Breast epithelium (tissue), 4 donors: Measurements from ENCODE around the gene DSE. TPM values are rescaled to one million over a fixed set of nuclear protein-coding genes. Genes with fewer than 3 reads are reported as not detected.
"Not testable (repeated sequence)": the region's sequence is repeated elsewhere in the genome, so short reads cannot be mapped to it uniquely, and the experiment has no call there.

Experiments used
- DNase-seq, 2 donors: peaks; one replicate each; pipeline ENCODE4 v3.0.0-alpha.2; 2019; ENCODE audit warnings: low spot score in 2 of 2
- H3K27ac ChIP-seq, 2 donors: fragments of 200-600 bp; sonication (generic) in 1 of 2; one replicate each; pipeline ENCODE4 v1.5.1; 2016 to 2019; ENCODE audit warnings: mild to moderate bottlenecking in 1 of 2
- H3K27me3 ChIP-seq, 2 donors: fragments of 200-600 bp; sonication (generic) in 1 of 2; one replicate each; pipeline versions ENCODE4 v1.5.1 to v1.6.0; 2017 to 2019; ENCODE audit warnings: control low read depth in 1 of 2, mild to moderate bottlenecking in 1 of 2
- H3K36me3 ChIP-seq: fragments of 200-600 bp; one replicate; pipeline ENCODE4 v1.5.1; 2019
- H3K4me1 ChIP-seq, 2 donors: fragments of 200-600 bp; sonication (generic); one replicate each; pipeline ENCODE4 v1.5.1; 2016 to 2019; ENCODE audit warnings: control low read depth in 1 of 2
- H3K4me3 ChIP-seq, 3 donors: fragments of 200-600 bp; sonication (generic); 1 replicate in 2 of 3; 2 replicates in 1 of 3; pipeline ENCODE4 v1.5.1; 2016 to 2019; ENCODE audit warnings: mild to moderate bottlenecking in 3 of 3, moderate library complexity in 2 of 3
- H3K9me3 ChIP-seq, 2 donors: fragments of 200-600 bp; sonication (generic) in 1 of 2; one replicate each; pipeline ENCODE4 v1.5.1; 2016 to 2019; ENCODE audit warnings: control low read depth in 1 of 2
- POLR2A ChIP-seq: fragments of 450-650 bp; IDR thresholded peaks from one replicate; pipeline ENCODE4 v1.6.1; 2016; ENCODE audit warnings: antibody characterized with exemption, mild to moderate bottlenecking, moderate library complexity
- POLR2AphosphoS5 ChIP-seq, 3 donors: sonication (generic); formaldehyde crosslinking; IDR thresholded peaks; one replicate each; pipeline ENCODE4 v1.6.1; 2017; ENCODE audit warnings: antibody characterized with exemption in 3 of 3
- intact Hi-C: fragments of 100-400 bp; cut with DNase I; formaldehyde crosslinking; loops from one replicate; pipeline ENCODE4 v1.15.1; 2023; ENCODE audit warnings: low total_unique reads
- total RNA-seq, 3 donors: library from RNA; depleted of rRNA; stranded (reverse); fragments of >200 nt; gene quantifications; one replicate each; pipeline ENCODE4 v1.1.0, GENCODE V29; 2016
- TF ChIP-seq, protein P1 (sequence below), 3 donors: fragments of 450-650 bp; IDR thresholded peaks; one replicate each; pipeline ENCODE4 v1.5.1; 2016 to 2017; ENCODE audit warnings: antibody characterized with exemption in 3 of 3, mild to moderate bottlenecking in 3 of 3, moderate library complexity in 3 of 3

The DSE gene
- total RNA-seq, 3 donors from 2014 or later: 40.6 to 133 (median 50.9) TPM

DNA sequence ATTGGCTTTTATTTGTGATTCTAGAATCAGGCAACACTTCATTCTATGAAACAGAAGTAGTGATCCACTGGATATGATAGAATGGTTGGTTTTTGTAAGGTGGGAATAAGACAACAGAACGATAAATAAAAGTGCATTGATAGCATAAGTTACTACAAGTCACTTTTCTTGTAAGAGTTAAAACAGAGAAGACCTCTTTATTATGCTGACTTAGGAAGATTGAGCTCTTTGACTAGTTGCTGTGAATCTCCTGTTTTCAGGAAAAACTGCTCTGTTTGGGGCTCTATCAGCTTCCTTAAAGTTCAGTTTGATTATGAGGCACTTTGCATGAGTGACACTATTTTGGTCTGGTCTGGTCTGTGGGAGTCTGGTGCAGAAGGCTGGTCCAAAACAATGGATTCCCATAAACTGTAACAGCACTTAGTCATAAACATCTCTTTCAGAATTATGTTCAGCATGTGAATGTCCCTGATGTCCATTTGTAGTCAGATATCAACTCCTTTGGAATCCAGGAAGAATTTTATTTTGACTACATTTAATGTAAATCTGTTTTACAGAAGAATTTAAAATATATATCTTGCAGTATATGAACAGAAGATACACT, 35.0 kb upstream of the DSE start:
- TF ChIP-seq POLR2AphosphoS5 (IDR thresholded peaks at IDR 0.05) (no peak), POLR2A (no peak)
- TF ChIP-seq, protein P1, sequence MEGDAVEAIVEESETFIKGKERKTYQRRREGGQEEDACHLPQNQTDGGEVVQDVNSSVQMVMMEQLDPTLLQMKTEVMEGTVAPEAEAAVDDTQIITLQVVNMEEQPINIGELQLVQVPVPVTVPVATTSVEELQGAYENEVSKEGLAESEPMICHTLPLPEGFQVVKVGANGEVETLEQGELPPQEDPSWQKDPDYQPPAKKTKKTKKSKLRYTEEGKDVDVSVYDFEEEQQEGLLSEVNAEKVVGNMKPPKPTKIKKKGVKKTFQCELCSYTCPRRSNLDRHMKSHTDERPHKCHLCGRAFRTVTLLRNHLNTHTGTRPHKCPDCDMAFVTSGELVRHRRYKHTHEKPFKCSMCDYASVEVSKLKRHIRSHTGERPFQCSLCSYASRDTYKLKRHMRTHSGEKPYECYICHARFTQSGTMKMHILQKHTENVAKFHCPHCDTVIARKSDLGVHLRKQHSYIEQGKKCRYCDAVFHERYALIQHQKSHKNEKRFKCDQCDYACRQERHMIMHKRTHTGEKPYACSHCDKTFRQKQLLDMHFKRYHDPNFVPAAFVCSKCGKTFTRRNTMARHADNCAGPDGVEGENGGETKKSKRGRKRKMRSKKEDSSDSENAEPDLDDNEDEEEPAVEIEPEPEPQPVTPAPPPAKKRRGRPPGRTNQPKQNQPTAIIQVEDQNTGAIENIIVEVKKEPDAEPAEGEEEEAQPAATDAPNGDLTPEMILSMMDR (IDR thresholded peaks at IDR 0.05): no peak
- no peaks in the 10 kb centered on the region for H3K9me3 ChIP-seq
- no peaks in the 10 kb centered on the region for H3K27me3 ChIP-seq
- no peak overlapping the region for H3K27ac ChIP-seq
- intact Hi-C loops: no loop called here
- no peaks in the 10 kb centered on the region for H3K4me1 ChIP-seq
- H3K36me3 ChIP-seq: no peaks in the 10 kb centered on the region
- no peak for DNase-seq
- H3K4me3 ChIP-seq: no peak overlapping the region

GRCh38 chr6:116338943-116339342, 31.8 kb upstream of the DSE start:
- H3K27me3 ChIP-seq: no peaks in the 10 kb centered on the region
- no peak overlapping the region for H3K4me3 ChIP-seq
- no peaks in the 10 kb centered on the region for H3K36me3 ChIP-seq
- intact Hi-C loops: no loop called here
- H3K4me1 ChIP-seq: no peaks in the 10 kb centered on the region
- TF ChIP-seq POLR2AphosphoS5 (IDR thresholded peaks at IDR 0.05): no peak
- TF ChIP-seq, protein P1 (IDR thresholded peaks at IDR 0.05): no peak
- TF ChIP-seq POLR2A: no peak
- H3K27ac ChIP-seq: peak overlapping the region in 1 of 2 donors; percentile 2
- no peak for DNase-seq
- no peaks in the 10 kb centered on the region for H3K9me3 ChIP-seq

GRCh38 chr6:116340625-116341024, 30.1 kb upstream of the DSE start:
- H3K4me3 ChIP-seq, DNase-seq, H3K4me1 ChIP-seq, intact Hi-C loops, H3K36me3 ChIP-seq, H3K27ac ChIP-seq, H3K9me3 ChIP-seq, H3K27me3 ChIP-seq: not testable (repeated sequence)

GRCh38 chr6:116349216-116349615, 21.5 kb upstream of the DSE start:
- TF ChIP-seq POLR2A (no peak), POLR2AphosphoS5 (IDR thresholded peaks at IDR 0.05) (no peak)
- TF ChIP-seq, protein P1 (IDR thresholded peaks at IDR 0.05): no peak
- peaks cover 0 to 4% of the 10 kb centered on the region in 2 donors for H3K4me1 ChIP-seq
- intact Hi-C loops: no loop called here
- H3K27me3 ChIP-seq: no peaks in the 10 kb centered on the region
- no peaks in the 10 kb centered on the region for H3K36me3 ChIP-seq
- no peak for DNase-seq
- no peak overlapping the region for H3K4me3 ChIP-seq
- no peak overlapping the region for H3K27ac ChIP-seq
- H3K9me3 ChIP-seq: no peaks in the 10 kb centered on the region

DNA sequence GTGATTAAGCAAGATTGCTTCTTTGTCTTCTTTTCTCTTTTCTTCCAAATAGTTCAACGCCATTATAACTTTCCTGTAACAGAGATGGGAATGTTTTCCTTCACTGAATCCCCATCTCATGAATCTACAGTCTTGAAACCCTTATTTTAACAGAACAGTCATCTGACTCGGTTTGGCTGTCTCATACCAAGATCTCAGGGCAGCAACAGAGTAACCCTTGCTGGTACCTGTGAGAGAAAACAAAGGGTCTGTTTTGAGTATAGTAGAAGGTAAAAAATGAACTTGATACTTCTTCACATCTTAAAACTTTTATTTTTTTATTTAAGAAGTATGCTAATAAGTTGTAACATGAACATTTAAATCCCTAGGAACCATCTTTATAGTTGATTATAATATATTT, 19.6 kb upstream of the DSE start:
- no peak overlapping the region for H3K27ac ChIP-seq
- no peaks in the 10 kb centered on the region for H3K9me3 ChIP-seq
- H3K27me3 ChIP-seq: no peaks in the 10 kb centered on the region
- intact Hi-C loops: no loop called here
- no peak overlapping the region for H3K4me3 ChIP-seq
- H3K36me3 ChIP-seq: no peaks in the 10 kb centered on the region
- no peak for DNase-seq
- peaks cover 0 to 4% of the 10 kb centered on the region in 2 donors for H3K4me1 ChIP-seq
- TF ChIP-seq POLR2A: no peak
- TF ChIP-seq, protein P1 (IDR thresholded peaks at IDR 0.05): no peak
- TF ChIP-seq POLR2AphosphoS5 (IDR thresholded peaks at IDR 0.05): no peak
